Heart left ventricle (tissue), 13 donors: Measurements from ENCODE around the gene DNAH5.

Experiments used
- CTCF ChIP-seq, 12 donors: fragments of 200-600 bp; sonication (generic) in 4 of 12; IDR thresholded peaks; one replicate each; pipeline versions ENCODE4 v1.5.0 to v1.8.0; 2018 to 2022; ENCODE audit warnings: antibody characterized with exemption in 12 of 12, mild to moderate bottlenecking in 5 of 12
- POLR2A ChIP-seq, 2 donors: fragments of 450-650 bp; IDR thresholded peaks; one replicate each; pipeline ENCODE4 v1.6.1; 2017; ENCODE audit warnings: antibody characterized with exemption in 2 of 2, mild to moderate bottlenecking in 2 of 2, moderate library complexity in 2 of 2
- donor health status: ischemic (EF 13 %, LVEDD 7.1; RV severe dilation, severe dysfunction).
- donor health status: DM: no; HTN: yes; CAD: no.
- donor health status: DM: no; HTN: no; CAD: no.
- donor health status: ischemic (EF 25% LVEDD 6.9; RV normal size, moderate dysfunction).
- donor health status: ischemic (EF 25% LVEDD 5.7; RV mildly dilated, moderate dysfunction).
- donor health status: ischemic (EF 35%, LVEDD 5.7; RV mildly dilated, moderate dysfunction).
- donor health status: nonischemic (EF 11% LVEDD 7.7; RV severe dilation, severe dysfunction).
- donor health status: DM: yes; HTN: yes; CAD: no.
- donor health status: PGD.
- donor health status: ischemic (EF 29% LVEDD 5.4; RV normal size, mild dysfunction).
- donor health status: nonischemic (EF 23%, LVEDD 6.1; RV moderate dilation, normal function).

DNA sequence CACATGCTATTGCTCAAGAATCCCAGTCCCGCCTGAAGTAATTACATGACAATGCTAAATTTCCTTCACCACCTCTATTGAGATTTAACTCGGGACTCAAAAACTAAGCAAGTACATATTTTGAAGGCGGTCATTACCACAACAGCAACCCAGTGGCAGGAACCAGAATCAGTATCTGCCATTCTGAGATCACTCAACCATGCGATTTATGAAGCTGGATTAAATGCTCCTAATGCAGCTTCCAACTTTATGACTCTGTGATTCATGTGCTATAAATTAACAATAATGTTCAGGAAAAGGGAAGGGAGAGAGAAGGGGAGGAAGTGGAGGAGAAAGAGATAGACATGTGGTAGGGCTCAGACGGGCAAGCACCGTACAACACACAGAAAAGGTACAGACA, 194.7 kb downstream of the DNAH5 start:
- TF ChIP-seq CTCF (IDR thresholded peaks at IDR 0.05) = no peak
- no peak for TF ChIP-seq POLR2A (IDR thresholded peaks at IDR 0.05)
